ENCODE measurements around the gene ARHGAP21. TPM values are rescaled to one million over a fixed set of nuclear protein-coding genes. Genes with fewer than 3 reads are reported as not detected.

The ARHGAP21 gene
- total RNA-seq, 4 donors from 2014 or later: 35.1 to 60.5 (median 54.1) TPM

DNA sequence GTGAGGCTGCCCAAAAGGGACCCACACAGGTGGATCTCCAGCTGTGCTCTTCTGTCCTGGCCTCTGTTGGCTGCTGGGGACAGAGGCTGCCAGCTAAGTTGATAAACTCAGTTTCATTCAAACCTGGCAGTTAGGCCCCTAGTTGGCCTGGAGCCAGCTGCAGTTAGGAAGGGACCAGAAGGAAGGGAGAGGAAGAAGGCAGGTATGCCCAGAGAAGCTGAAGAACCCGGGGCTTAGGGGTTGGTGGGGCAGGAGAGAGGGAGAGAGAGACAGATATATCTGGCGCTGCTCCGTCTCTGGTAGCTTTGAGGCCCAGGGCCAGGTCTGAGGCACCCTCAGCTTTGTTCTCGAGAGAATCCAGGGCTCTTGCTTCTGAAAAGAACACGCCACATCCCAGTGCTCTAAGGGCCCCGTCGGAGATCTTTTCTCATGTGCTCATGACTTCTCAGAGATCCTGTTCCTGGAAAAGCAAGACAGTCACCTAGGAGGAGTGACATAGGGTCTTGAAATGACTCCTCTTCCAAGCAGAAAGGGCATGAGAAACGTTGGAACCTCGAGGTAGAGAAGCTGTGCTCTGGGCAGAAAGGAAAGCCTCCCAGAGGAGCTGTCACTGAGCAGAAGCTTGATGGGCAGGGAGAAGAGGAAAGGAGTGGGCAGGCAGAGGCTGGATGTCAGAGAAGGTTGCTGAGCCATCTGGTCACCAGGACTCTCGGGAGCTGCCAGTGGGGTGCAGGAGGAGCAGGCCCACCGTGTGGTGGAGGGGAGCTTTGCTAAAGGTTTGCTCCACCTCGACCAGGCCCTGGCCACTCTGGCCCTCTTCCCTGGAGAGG is 153.6 kb downstream of the ARHGAP21 start:
- DNase-seq (no peak), ATAC-seq (no peak)
- TF ChIP-seq CTCF (IDR thresholded peaks at IDR 0.05 in 4 of 5, conservative IDR thresholded peaks at IDR 0.05 in 1 of 5): no peak
- TF ChIP-seq POLR2A (IDR thresholded peaks at IDR 0.05): no peak

DNA sequence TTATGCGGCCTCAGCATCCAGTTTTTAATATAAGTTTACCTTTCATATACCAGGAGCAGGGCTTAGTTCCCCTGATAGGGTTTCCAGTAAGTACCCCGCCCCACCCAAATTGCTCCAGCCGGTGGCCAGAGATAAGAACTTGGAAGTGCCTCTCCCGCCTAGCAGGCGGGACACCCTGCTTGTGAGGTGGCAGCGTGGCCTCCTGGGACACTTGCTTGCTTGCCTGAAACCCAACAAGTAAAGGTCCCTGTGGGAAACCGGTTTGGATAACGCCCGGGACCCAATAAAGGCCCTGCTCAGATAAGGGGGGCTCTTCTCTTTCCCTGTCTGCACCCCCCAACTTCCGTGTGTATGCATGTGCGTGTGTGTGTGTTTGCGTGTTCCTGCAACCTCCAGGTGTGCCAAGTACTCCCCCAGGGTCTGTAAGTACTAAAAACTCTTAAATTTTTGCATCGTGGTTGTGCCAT is 154.3 kb downstream of the ARHGAP21 start:
- intact Hi-C loops (cut with DNase I; ENCODE audit: low total_unique reads): no loop called here
- Histone ChIP-seq H3K27ac (no peak overlapping the region), H3K9me3 (no peaks in the 10 kb centered on the region), H3K27me3 (no peaks in the 10 kb centered on the region), H3K36me3 (no peaks in the 10 kb centered on the region), H3K4me1 (no peaks in the 10 kb centered on the region), H3K4me3 (no peak overlapping the region)
- in situ Hi-C loops (cut with MboI; ENCODE audit: low sequenced_read_pairs in 4 of 4): loop anchor here in 3 of 4 donors (25.0 kb wide), 4 partner anchors 582 to 1407 kb away; no protein-coding TSS in a partner anchor
- TF ChIP-seq CTCF (IDR thresholded peaks at IDR 0.05 in 4 of 5, conservative IDR thresholded peaks at IDR 0.05 in 1 of 5): no peak
- TF ChIP-seq POLR2A (IDR thresholded peaks at IDR 0.05): no peak
- ATAC-seq: no peak
- DNase-seq: no peak

More for the DNA sequence above, 153.6 kb downstream of the ARHGAP21 start:
- H3K27ac ChIP-seq: no peak overlapping the region
- no peaks in the 10 kb centered on the region for H3K4me1 ChIP-seq
- H3K4me3 ChIP-seq: no peak overlapping the region
- intact Hi-C loops (cut with DNase I; ENCODE audit: low total_unique reads) (no loop called here), in situ Hi-C loops (cut with MboI; ENCODE audit: low sequenced_read_pairs in 4 of 4) (loop anchor here in 3 of 4 donors (25.0 kb wide), 4 partner anchors 583 to 1408 kb away; no protein-coding TSS in a partner anchor)
- H3K36me3 ChIP-seq: no peaks in the 10 kb centered on the region
- H3K27me3 ChIP-seq: no peaks in the 10 kb centered on the region
- no peaks in the 10 kb centered on the region for H3K9me3 ChIP-seq

DNA sequence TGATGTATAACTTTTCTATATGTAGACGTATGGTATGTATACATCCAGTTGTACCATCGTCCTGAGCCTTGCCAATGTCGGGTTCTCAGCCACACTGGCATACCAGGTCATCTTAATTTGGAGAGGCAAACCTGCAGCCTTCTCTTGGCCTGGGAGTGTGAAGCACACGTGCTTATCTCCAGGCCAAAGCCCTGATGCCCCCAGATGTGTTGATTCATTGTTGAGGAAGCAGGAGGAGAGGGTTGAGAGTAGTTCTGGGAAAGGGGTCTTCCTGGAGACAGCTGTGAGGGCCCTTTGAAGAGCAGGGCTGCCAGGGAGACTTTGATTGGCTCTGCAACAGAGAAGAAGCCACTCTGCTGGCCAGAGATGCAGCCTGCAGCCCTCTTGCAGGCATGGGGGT is 155.6 kb downstream of the ARHGAP21 start:
- TF ChIP-seq CTCF (IDR thresholded peaks at IDR 0.05 in 4 of 5, conservative IDR thresholded peaks at IDR 0.05 in 1 of 5) (no peak), POLR2A (IDR thresholded peaks at IDR 0.05) (no peak)
- DNase-seq: no peak
- H3K27ac ChIP-seq: no peak overlapping the region
- in situ Hi-C loops (cut with MboI; ENCODE audit: low sequenced_read_pairs in 4 of 4) (loop anchor here in 3 of 4 donors (25.0 kb wide), 4 partner anchors 581 to 1406 kb away; no protein-coding TSS in a partner anchor), intact Hi-C loops (cut with DNase I; ENCODE audit: low total_unique reads) (no loop called here)
- no peaks in the 10 kb centered on the region for H3K36me3 ChIP-seq
- H3K9me3 ChIP-seq: no peaks in the 10 kb centered on the region
- ATAC-seq: no peak
- no peak overlapping the region for H3K4me3 ChIP-seq
- H3K27me3 ChIP-seq: no peaks in the 10 kb centered on the region
- H3K4me1 ChIP-seq: no peaks in the 10 kb centered on the region

- in situ Hi-C loops (cut with MboI; ENCODE audit: low sequenced_read_pairs in 4 of 4): loop anchor here in 3 of 4 donors (25.0 kb wide), 4 partner anchors 574 to 1399 kb away; no protein-coding TSS in a partner anchor
- no peak overlapping the region for H3K4me3 ChIP-seq
- ATAC-seq: peak in 1 of 2 donors; percentile 64
Observed at GRCh38 chr10:24561453-24561852, 162.2 kb downstream of the ARHGAP21 start.

More at GRCh38 chr10:24561453-24561852, 162.2 kb downstream of the ARHGAP21 start:
- intact Hi-C loops (cut with DNase I; ENCODE audit: low total_unique reads): no loop called here
- Histone ChIP-seq H3K9me3 (no peaks in the 10 kb centered on the region), H3K4me1 (peaks cover 16 to 24% of the 10 kb centered on the region in 2 donors), H3K36me3 (no peaks in the 10 kb centered on the region), H3K27ac (peak overlapping the region in 1 of 4 donors; percentile 11), H3K27me3 (no peaks in the 10 kb centered on the region)
- TF ChIP-seq CTCF (IDR thresholded peaks at IDR 0.05 in 4 of 5, conservative IDR thresholded peaks at IDR 0.05 in 1 of 5) (no peak), POLR2A (IDR thresholded peaks at IDR 0.05) (no peak)
- no peak for DNase-seq
